Colonic mucosa (tissue), 4 donors: Measurements from ENCODE around the gene SLC6A13. TPM values are rescaled to one million over a fixed set of nuclear protein-coding genes. Genes with fewer than 3 reads are reported as not detected.

Source experiments
- DNase-seq: peaks from one replicate; pipeline ENCODE4 v3.0.0-alpha.2; 2020
- H3K27ac ChIP-seq: fragments of 200-600 bp; one replicate; pipeline ENCODE4 v1.8.0; 2021
- H3K27me3 ChIP-seq: fragments of 200-600 bp; one replicate; pipeline ENCODE4 v1.8.0; 2021
- H3K36me3 ChIP-seq: fragments of 200-600 bp; one replicate; pipeline ENCODE4 v1.8.0; 2021
- H3K4me1 ChIP-seq: fragments of 200-600 bp; one replicate; pipeline ENCODE4 v1.8.0; 2021; ENCODE audit warnings: mild to moderate bottlenecking
- H3K4me3 ChIP-seq: fragments of 200-600 bp; one replicate; pipeline ENCODE4 v1.8.0; 2021
- H3K9ac ChIP-seq, 2 donors: one replicate each; pipeline ENCODE4 v1.7.0; 2013; ENCODE audit warnings: control low read depth in 2 of 2, low read depth in 2 of 2, low read length in 2 of 2
- H3K9me3 ChIP-seq: fragments of 200-600 bp; one replicate; pipeline ENCODE4 v1.8.0; 2021
- intact Hi-C: fragments of 100-400 bp; cut with DNase I; formaldehyde crosslinking; loops from one replicate; pipeline ENCODE4 v1.14.1; 2022
- total RNA-seq, 2 donors: library from RNA; stranded (reverse); fragmentation: NEBNext Ultra II Directional in 1 of 2; extraction: Animal tissue kit (Norgen Biotek cat#: 25700) in 1 of 2; gene quantifications; one replicate each; pipeline ENCODE4 v1.2.1, GENCODE V29; 2021
- TF ChIP-seq, protein P1 (sequence below): fragments of 200-600 bp; IDR thresholded peaks from one replicate; pipeline ENCODE4 v1.8.0; 2022; ENCODE audit warnings: antibody characterized with exemption, mild to moderate bottlenecking
- donor health status: healthy.
- donor health status: DM: no; HTN: no; CAD: no.
- donor health status: DM: no; HTN: no; CAD: no.

The SLC6A13 gene
- total RNA-seq, 2 donors from 2014 or later = not detected

DNA sequence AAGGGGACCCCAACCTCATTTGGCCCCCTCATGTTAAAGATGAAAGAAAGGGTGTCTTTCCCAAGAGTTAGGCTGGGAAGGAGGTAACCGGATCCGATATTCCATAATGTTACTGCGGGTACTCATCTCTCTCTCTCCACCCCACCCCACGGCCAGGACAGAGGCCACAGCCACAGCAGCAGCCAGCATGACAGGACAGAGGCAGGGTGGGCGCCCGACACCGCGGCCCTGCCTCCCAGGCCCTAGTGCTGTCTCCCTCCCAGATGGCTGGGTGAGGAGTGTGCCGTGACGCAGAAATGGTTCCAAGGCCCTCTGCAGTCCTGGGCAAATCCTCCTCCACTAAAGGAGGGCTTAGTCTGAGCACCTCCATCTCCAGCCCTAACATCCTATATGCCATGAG is 54.8 kb downstream of the SLC6A13 start:
- no peaks in the 10 kb centered on the region for H3K9me3 ChIP-seq
- intact Hi-C loops = no loop called here
- H3K36me3 ChIP-seq = no peaks in the 10 kb centered on the region
- TF ChIP-seq, protein P1, sequence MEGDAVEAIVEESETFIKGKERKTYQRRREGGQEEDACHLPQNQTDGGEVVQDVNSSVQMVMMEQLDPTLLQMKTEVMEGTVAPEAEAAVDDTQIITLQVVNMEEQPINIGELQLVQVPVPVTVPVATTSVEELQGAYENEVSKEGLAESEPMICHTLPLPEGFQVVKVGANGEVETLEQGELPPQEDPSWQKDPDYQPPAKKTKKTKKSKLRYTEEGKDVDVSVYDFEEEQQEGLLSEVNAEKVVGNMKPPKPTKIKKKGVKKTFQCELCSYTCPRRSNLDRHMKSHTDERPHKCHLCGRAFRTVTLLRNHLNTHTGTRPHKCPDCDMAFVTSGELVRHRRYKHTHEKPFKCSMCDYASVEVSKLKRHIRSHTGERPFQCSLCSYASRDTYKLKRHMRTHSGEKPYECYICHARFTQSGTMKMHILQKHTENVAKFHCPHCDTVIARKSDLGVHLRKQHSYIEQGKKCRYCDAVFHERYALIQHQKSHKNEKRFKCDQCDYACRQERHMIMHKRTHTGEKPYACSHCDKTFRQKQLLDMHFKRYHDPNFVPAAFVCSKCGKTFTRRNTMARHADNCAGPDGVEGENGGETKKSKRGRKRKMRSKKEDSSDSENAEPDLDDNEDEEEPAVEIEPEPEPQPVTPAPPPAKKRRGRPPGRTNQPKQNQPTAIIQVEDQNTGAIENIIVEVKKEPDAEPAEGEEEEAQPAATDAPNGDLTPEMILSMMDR = no peak
- no peak overlapping the region for H3K9ac ChIP-seq
- no peak for DNase-seq
- no peak overlapping the region for H3K4me3 ChIP-seq
- no peaks in the 10 kb centered on the region for H3K4me1 ChIP-seq
- H3K27ac ChIP-seq = no peak overlapping the region
- H3K27me3 ChIP-seq = peaks cover 12% of the 10 kb centered on the region

DNA sequence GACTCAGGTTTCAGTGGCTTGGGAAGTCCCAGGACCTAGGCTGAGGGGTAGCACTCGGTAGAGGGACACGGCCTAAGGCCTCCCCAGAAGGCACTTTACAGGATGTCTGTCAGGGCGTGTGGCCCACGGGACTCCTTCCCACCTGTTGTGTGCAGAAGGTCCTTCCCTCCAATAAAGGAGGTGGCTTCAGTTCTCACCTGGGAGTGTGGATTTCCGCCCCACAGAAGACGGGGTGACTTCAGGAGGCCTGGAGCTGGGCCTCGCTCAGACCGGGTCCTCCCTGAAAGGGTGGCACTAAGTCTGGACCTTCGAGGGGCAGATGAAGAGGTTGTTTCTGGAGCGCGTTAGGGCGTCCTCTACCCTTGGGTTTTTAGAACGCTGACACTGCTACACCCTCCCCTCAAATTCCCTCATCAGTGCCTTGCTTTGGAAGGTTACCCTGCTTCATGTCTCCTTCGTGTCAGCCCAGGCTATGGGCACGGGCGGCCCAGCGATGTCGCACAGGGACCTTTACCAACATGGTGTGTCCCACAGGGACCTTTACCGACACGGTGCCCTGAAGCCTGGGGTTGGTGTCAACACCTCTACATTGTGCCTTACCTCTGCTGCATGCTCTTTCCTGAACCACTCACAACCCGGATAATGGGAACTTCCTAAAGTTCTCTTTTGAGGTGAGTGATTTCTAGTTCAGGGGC is 55.7 kb downstream of the SLC6A13 start:
- H3K9ac ChIP-seq = no peak overlapping the region
- H3K36me3 ChIP-seq = no peaks in the 10 kb centered on the region
- TF ChIP-seq, protein P1 = no peak
- H3K9me3 ChIP-seq = no peaks in the 10 kb centered on the region
- intact Hi-C loops = no loop called here
- no peak for DNase-seq
- peaks cover 12% of the 10 kb centered on the region for H3K27me3 ChIP-seq
- no peak overlapping the region for H3K4me3 ChIP-seq
- no peaks in the 10 kb centered on the region for H3K4me1 ChIP-seq
- H3K27ac ChIP-seq = no peak overlapping the region

DNA sequence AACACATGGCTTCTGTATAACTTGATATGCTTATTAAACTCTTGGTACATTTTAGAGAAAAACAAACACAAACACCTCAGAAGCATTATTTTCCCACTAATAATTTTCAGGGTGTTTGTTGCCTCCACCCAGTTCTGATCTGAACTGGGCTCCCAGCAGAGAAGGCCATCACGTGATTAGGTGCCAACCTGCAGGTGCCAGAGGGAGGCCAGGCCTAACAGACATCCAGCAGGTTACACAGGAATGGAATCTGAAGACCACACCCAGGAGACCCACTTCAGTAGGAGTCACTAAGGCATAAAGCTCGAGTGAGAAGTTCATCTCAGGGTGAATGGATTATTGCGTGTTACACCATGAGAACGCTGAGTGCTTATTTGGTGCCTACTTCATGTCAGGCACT is 57.6 kb downstream of the SLC6A13 start:
- H3K27me3 ChIP-seq = peaks cover 12% of the 10 kb centered on the region

DNA sequence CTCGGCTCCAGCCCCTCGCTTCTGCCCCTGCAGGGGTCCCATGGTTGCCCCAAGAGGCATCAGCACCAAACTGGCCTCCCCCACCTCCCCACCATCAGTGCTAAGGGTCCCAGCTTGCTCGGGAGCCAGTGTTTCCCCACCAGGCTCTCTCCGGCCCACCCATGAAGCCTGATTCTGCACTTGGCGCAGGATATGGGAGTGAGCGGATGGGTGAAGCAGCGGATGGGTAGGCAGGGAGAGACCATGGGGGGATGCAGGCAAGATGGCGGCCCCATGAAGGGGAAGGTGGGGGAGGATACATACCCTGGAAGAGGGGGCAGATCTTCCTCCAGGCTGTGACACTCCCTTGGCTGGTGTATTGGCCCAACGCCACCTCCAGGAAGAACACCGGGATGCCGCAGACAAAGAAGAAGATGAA is 58.4 kb downstream of the SLC6A13 start:
- no peaks in the 10 kb centered on the region for H3K4me1 ChIP-seq
- no peak overlapping the region for H3K27ac ChIP-seq
- H3K27me3 ChIP-seq = peaks cover 12% of the 10 kb centered on the region
- no peak for DNase-seq
- TF ChIP-seq, protein P1 = no peak
- no peak overlapping the region for H3K9ac ChIP-seq
- no peaks in the 10 kb centered on the region for H3K9me3 ChIP-seq
- H3K4me3 ChIP-seq = no peak overlapping the region
- no peaks in the 10 kb centered on the region for H3K36me3 ChIP-seq
- intact Hi-C loops = no loop called here

More for the DNA sequence above, 57.6 kb downstream of the SLC6A13 start:
- no peak overlapping the region for H3K27ac ChIP-seq
- intact Hi-C loops = no loop called here
- H3K36me3 ChIP-seq = no peaks in the 10 kb centered on the region
- TF ChIP-seq, protein P1 = no peak
- H3K4me1 ChIP-seq = no peaks in the 10 kb centered on the region
- H3K9me3 ChIP-seq = no peaks in the 10 kb centered on the region
- no peak overlapping the region for H3K9ac ChIP-seq
- DNase-seq = no peak
- H3K4me3 ChIP-seq = no peak overlapping the region

DNA sequence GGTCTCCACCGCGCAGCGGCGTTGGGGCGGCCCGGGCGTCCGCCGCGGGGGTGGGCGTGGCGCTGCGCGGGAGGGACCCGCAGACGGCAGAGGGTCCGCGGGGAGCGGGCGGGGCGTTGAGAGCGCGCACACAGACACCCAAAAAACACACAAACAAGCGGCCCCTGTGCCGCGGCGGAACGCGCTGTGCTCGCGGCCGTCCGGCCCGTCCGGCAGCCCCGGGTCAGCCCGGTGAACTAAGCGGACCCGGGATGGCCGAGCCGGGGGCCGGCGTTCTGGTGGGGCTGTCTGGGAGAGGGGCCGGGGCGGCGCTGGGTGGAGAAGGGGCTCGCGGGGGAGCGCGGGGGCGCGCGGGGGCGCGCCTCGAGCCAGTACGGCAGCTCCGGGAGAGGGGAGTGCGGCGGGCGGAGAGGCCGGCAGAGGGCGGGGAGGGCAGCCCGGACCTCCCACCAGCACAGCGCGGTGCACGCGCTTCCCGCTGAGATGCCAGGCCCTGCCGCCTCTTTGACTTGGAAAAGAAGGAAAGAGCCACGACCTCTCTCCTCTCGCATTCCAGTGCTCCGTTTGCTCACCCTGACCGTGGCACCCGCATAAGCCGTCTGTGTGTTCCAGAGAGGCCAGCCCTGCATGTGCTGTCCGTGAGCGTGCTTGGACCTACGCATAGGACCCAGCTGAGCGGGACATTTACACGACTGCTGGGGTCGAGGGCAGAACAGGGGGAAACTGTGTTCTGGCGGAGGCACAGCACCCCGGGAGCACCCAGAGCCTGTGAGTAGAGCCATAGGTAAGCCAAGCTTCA is 59.0 kb downstream of the SLC6A13 start:
- DNase-seq = no peak
- intact Hi-C loops = no loop called here
- Histone ChIP-seq H3K27ac (no peak overlapping the region), H3K9ac (no peak overlapping the region), H3K27me3 (peaks cover 12% of the 10 kb centered on the region), H3K9me3 (no peaks in the 10 kb centered on the region), H3K4me3 (peak overlapping the region; percentile 26), H3K4me1 (no peaks in the 10 kb centered on the region), H3K36me3 (no peaks in the 10 kb centered on the region)
- TF ChIP-seq, protein P1 = no peak
